ENCODE data around the gene RASGRP4. TPM values are rescaled to one million over a fixed set of nuclear protein-coding genes. Genes with fewer than 3 reads are reported as not detected.

RASGRP4 gene
- polyA plus RNA-seq, 3 donors from 2014 or later, result 0.20 to 0.78 TPM; not detected in 1

DNA sequence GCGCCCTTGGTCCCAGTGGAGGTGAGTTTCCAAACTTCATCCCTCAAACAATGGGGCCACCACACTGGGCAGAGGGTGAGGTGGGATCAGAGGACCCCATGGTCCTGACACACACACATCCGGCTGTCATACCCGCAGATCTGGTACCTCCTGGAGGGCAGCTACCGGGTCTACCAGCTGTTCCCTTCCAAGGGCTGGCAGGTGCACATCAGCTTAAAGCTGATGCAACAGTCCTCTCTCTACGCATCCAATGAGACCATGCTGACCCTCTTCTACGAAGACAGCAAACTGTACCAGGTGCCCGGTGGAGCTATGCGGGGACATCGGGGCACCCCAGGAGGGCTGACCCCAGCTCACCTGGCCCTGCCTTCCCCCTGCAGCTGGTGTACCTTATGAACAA is 65.7 kb downstream of the RASGRP4 start:
- no peak for DNase-seq
- peaks cover 6 to 15% (median 13%) of the 10 kb centered on the region in 3 donors for H3K27me3 Mint-ChIP-seq (ENCODE audit: low read depth in 3 of 3)
- no peaks in the 10 kb centered on the region for H3K9me3 Mint-ChIP-seq
- H3K27ac Mint-ChIP-seq, result no peak overlapping the region
- H3K4me3 Mint-ChIP-seq, result peak overlapping the region; percentile 32 to 84 (median 81)
- no peaks in the 10 kb centered on the region for H3K36me3 Mint-ChIP-seq
- peaks cover 0 to 9% of the 10 kb centered on the region in 2 donors for H3K4me1 Mint-ChIP-seq

- no peak for DNase-seq
- Mint-ChIP-seq H3K27ac (no peak overlapping the region), H3K4me1 (peaks cover 0 to 9% of the 10 kb centered on the region in 2 donors), H3K27me3 (ENCODE audit: low read depth in 3 of 3) (peaks cover 3 to 15% (median 13%) of the 10 kb centered on the region in 3 donors), H3K36me3 (no peaks in the 10 kb centered on the region), H3K4me3 (peak overlapping the region in 3 of 5 donors; percentile 36 to 84 (median 57)), H3K9me3 (no peaks in the 10 kb centered on the region)
Measured at GRCh38 chr19:38359242-38360021, 66.6 kb downstream of the RASGRP4 start.

Other genes with a start within 250 kb of the RASGRP4 start
- not detected for gene DPF1, start 202.0 kb downstream of the RASGRP4 start, polyA plus RNA-seq
- 1 to 10 TPM in 2 of 3 donors, under 1 TPM in 1; 0.72 to 5.7 (median 1.9) TPM for gene PPP1R14A, start 169.8 kb downstream of the RASGRP4 start, polyA plus RNA-seq
- 10 to 100 TPM in 2 of 3 donors, 1 to 10 TPM in 1; 4.3 to 29.1 (median 22.4) TPM for gene SPINT2, start 161.6 kb downstream of the RASGRP4 start, polyA plus RNA-seq
- gene C19orf33, start 122.0 kb downstream of the RASGRP4 start, polyA plus RNA-seq, result 1 to 10 TPM in 1 of 3 donors, not detected in 2; 2.8 TPM
- gene YIF1B, start 110.3 kb downstream of the RASGRP4 start, polyA plus RNA-seq, result 10 to 100 TPM; 47.7 to 82.5 (median 54.9) TPM
- 1 to 10 TPM in 2 of 3 donors, under 1 TPM in 1; 0.93 to 1.2 (median 1.0) TPM for gene KCNK6, start 106.4 kb downstream of the RASGRP4 start, polyA plus RNA-seq
- gene CATSPERG, start 90.4 kb downstream of the RASGRP4 start, polyA plus RNA-seq, result 10 to 100 TPM in 2 of 3 donors, 1 to 10 TPM in 1; 5.3 to 14.0 (median 11.6) TPM
- 100 to 1,000 TPM; 210 to 298 (median 236) TPM for gene PSMD8, start 51.6 kb downstream of the RASGRP4 start, polyA plus RNA-seq
- gene GGN, start 38.2 kb downstream of the RASGRP4 start, polyA plus RNA-seq, result not detected
- gene SPRED3, start 37.5 kb downstream of the RASGRP4 start, polyA plus RNA-seq, result not detected
- gene FAM98C, start 23.1 kb downstream of the RASGRP4 start, polyA plus RNA-seq, result 10 to 100 TPM; 15.7 to 29.9 (median 18.5) TPM
- gene RYR1, start 7.5 kb upstream of the RASGRP4 start, polyA plus RNA-seq, result under 1 TPM in 1 of 3 donors, not detected in 2; 0.04 TPM
- gene MAP4K1, start 191.7 kb upstream of the RASGRP4 start, polyA plus RNA-seq, result 10 to 100 TPM; 52.1 to 98.1 (median 67.0) TPM
- gene EIF3K, start 193.0 kb upstream of the RASGRP4 start, polyA plus RNA-seq, result 100 to 1,000 TPM; 338 to 456 (median 383) TPM
- 10 to 100 TPM in 2 of 3 donors, 1 to 10 TPM in 1; 8.5 to 68.3 (median 17.4) TPM for gene ACTN4, start 221.4 kb upstream of the RASGRP4 start, polyA plus RNA-seq

Data from immature natural killer cell (primary cell).